GM18907 (cell line): Measurements from ENCODE around the gene CYP2A7.
"Not testable (repeated sequence)": the region's sequence is repeated elsewhere in the genome, so short reads cannot be mapped to it uniquely, and the experiment has no call there.

ENCODE experiments used
- ATAC-seq: cut with Tn5 transposase; IDR thresholded peaks from one replicate; pipeline ENCODE4 v1.9.1; 2021; ENCODE audit warnings: mild to moderate bottlenecking, moderate library complexity; ENCODE audit not compliant: unreplicated experiment

CYP2A7 gene

GRCh38 chr19:40882062-40882461, at the start of gene CYP2A7:
TSS of gene CYP2A7 (minus strand) at chr19:40882231. CDS start at chr19:40882210, 21 bp downstream.
- ATAC-seq: not testable (repeated sequence)

GRCh38 chr19:40930799-40931198, 48.8 kb upstream of the CYP2A7 start:
- not testable (repeated sequence) for ATAC-seq

- ATAC-seq: not testable (repeated sequence)
Measured at GRCh38 chr19:40929942-40930341, 47.9 kb upstream of the CYP2A7 start.

GRCh38 chr19:40928850-40929249, 46.8 kb upstream of the CYP2A7 start:
- ATAC-seq: no peak

- no peak for ATAC-seq
Measured at GRCh38 chr19:40927567-40927966, 45.5 kb upstream of the CYP2A7 start.

GRCh38 chr19:40926276-40926675, 44.2 kb upstream of the CYP2A7 start:
- ATAC-seq: not testable (repeated sequence)

- ATAC-seq: no peak
Measured at GRCh38 chr19:40923934-40924391, 41.9 kb upstream of the CYP2A7 start.

- not testable (repeated sequence) for ATAC-seq
Measured at GRCh38 chr19:40922237-40923160, 40.5 kb upstream of the CYP2A7 start.

- no peak for ATAC-seq
Measured at GRCh38 chr19:40921005-40921897, 39.2 kb upstream of the CYP2A7 start.

- ATAC-seq: no peak
Measured at GRCh38 chr19:40920300-40921004, 38.4 kb upstream of the CYP2A7 start.

- ATAC-seq: not testable (repeated sequence)
Measured at GRCh38 chr19:40919530-40920299, 37.7 kb upstream of the CYP2A7 start.

- ATAC-seq: not testable (repeated sequence)
Measured at GRCh38 chr19:40918303-40918702, 36.3 kb upstream of the CYP2A7 start.

GRCh38 chr19:40908976-40909375, 26.9 kb upstream of the CYP2A7 start:
- ATAC-seq: no peak

GRCh38 chr19:40907968-40908735, 26.1 kb upstream of the CYP2A7 start:
- no peak for ATAC-seq

- ATAC-seq: no peak
Measured at GRCh38 chr19:40906512-40906911, 24.5 kb upstream of the CYP2A7 start.

GRCh38 chr19:40904673-40905156, 22.7 kb upstream of the CYP2A7 start:
- not testable (repeated sequence) for ATAC-seq

GRCh38 chr19:40901975-40902750, 20.1 kb upstream of the CYP2A7 start:
- ATAC-seq: not testable (repeated sequence)

GRCh38 chr19:40900521-40900920, 18.5 kb upstream of the CYP2A7 start:
- not testable (repeated sequence) for ATAC-seq
